Measurements from ENCODE around the gene CGREF1. TPM values are rescaled to one million over a fixed set of nuclear protein-coding genes. Genes with fewer than 3 reads are reported as not detected.

Gene CGREF1
- total RNA-seq, 4 donors from 2014 or later: 2.5 to 5.6 TPM; not detected in 2

DNA sequence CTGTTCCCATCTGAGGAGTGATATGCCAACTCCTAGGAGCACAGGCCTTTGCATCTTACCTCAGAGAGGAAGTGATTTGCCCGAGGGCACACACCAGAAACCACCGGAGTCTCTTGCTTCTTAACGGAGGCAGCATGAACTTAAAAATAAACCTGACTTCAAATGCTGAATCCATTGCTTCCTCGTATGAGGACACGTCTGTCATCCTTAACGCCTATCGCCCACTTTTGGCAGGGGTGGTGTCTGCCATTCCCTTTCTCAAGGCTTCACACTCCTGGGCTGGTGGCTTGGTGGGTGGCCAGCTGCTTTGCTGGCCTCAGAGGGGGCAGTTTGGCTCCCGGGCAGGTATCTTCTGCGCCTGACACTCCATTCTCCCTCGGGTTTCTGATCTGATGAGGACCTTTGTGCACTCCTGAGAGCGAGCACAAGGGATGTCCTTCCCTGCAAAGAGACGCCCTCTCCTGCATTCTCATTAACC, 16.6 kb upstream of the CGREF1 start:
- Histone ChIP-seq H3K4me1 (peaks cover 0 to 13% (median 7%) of the 10 kb centered on the region in 4 donors), H3K4me3 (no peak overlapping the region), H3K36me3 (peaks cover 0 to 21% (median 0%) of the 10 kb centered on the region in 3 donors), H3K27ac (no peak overlapping the region), H3K9me3 (no peaks in the 10 kb centered on the region), H3K27me3 (no peaks in the 10 kb centered on the region)
- no peak for DNase-seq
- TF ChIP-seq, protein P1, sequence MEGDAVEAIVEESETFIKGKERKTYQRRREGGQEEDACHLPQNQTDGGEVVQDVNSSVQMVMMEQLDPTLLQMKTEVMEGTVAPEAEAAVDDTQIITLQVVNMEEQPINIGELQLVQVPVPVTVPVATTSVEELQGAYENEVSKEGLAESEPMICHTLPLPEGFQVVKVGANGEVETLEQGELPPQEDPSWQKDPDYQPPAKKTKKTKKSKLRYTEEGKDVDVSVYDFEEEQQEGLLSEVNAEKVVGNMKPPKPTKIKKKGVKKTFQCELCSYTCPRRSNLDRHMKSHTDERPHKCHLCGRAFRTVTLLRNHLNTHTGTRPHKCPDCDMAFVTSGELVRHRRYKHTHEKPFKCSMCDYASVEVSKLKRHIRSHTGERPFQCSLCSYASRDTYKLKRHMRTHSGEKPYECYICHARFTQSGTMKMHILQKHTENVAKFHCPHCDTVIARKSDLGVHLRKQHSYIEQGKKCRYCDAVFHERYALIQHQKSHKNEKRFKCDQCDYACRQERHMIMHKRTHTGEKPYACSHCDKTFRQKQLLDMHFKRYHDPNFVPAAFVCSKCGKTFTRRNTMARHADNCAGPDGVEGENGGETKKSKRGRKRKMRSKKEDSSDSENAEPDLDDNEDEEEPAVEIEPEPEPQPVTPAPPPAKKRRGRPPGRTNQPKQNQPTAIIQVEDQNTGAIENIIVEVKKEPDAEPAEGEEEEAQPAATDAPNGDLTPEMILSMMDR (IDR thresholded peaks at IDR 0.05): no peak
- TF ChIP-seq POLR2A (IDR thresholded peaks at IDR 0.05): no peak

DNA sequence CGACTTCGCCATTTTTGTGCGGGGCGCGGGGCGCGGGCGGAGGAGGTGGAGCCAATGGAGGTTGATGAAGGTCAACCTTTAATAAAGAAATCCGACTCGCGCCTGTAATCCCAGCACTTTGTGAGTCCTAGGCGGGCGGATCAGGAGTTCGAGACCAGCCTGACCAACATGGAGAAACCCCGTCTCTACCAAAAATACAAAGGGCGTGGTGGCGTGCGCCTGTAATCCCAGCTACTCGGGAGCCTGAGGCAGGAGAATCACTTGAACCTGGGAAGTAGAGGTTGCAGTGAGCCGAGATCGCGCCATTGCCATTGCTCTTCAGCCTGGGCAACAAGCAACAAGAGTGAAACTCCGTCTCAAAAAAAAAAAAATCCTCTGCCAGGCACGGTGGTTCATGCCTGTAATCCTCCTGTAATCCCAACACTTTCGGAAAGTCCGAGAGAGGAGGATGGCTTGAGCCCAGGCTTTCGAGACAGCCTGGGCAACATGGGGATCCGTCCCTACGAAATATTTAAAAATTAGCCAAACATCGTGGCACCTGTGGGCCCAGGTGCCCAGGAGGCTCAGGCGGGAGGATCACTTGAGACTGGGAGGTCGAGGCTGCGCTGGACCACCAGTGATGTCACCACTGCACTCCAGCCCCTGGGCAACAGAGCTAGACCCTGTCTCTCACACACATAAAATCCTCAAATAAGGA, 16.0 kb upstream of the CGREF1 start:
- TF ChIP-seq POLR2A (IDR thresholded peaks at IDR 0.05): no peak
- TF ChIP-seq, protein P1 (IDR thresholded peaks at IDR 0.05): no peak
- peaks cover 0 to 26% (median 0%) of the 10 kb centered on the region in 3 donors for H3K36me3 ChIP-seq
- H3K4me1 ChIP-seq: peaks cover 0 to 13% (median 7%) of the 10 kb centered on the region in 4 donors
- DNase-seq: no peak
- H3K4me3 ChIP-seq: peak overlapping the region; percentile 81 to 97 (median 90)
- H3K9me3 ChIP-seq: no peaks in the 10 kb centered on the region
- no peaks in the 10 kb centered on the region for H3K27me3 ChIP-seq
- peak overlapping the region in 3 of 4 donors; percentile 86 to 90 (median 87) for H3K27ac ChIP-seq

DNA sequence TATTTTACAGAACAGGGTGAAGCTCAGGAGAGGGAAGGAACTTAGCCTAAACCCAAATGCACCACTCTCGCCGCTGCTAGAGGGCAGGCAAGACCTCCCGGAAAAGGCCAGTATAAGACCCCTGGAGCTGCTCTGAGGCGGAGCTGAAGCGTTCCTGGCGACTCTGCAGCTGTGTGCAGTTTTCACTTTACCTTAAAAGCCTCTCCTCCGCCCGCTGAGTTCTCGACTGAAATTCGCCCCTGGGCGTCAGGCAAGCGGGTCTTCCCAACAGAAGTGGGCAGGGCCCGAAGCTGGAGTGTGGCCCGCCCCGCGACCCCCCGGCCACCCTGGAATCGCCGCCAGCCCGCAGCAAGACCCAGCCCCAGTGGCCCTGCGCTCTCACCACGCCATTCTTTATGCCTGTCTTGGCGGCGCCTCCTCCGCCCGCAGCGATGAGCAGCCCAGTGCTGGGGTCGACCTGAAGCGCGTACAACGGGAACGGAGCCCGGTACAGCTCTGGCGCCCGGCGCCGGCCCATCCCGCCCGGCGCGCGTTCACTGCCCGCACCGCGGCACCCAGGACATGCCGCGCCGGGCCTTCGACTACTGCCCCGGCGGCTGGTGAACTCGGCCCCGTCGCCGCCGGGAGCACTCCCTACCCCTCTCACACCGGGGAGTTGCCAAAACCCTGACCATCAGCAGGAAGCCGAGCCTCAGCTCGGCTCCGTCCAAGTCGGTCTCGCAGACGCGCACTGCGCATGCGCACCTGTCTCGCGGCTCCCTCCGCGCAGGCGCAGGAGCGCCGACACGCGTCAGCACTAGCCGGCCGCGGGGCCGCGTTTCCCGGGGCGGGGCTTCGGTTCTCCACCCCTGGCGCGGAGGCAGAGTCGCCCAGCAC, 15.2 kb upstream of the CGREF1 start, which contains the start of gene PREB:
PREB (minus strand) TSS at position 732 of the 876 bp plus-strand sequence; CDS start at position 517, 215 bp downstream.
- H3K9me3 ChIP-seq: no peaks in the 10 kb centered on the region
- peak within 1 kb of the TSS; percentile 81 to 97 (median 90) for H3K4me3 ChIP-seq
- H3K27me3 ChIP-seq: no peaks in the 10 kb centered on the region
- H3K27ac ChIP-seq: peak within 1 kb of the TSS; percentile 86 to 90 (median 87)
- TF ChIP-seq POLR2A (IDR thresholded peaks at IDR 0.05): peak; percentile 84 to 90
- TF ChIP-seq, protein P1 (IDR thresholded peaks at IDR 0.05): peak in 1 of 6 experiments; percentile 3
- peak; percentile 93 to 99 (median 99) for DNase-seq
- peaks cover 0 to 13% (median 7%) of the 10 kb centered on the region in 4 donors for H3K4me1 ChIP-seq
- peaks cover 0 to 26% (median 0%) of the 10 kb centered on the region in 3 donors for H3K36me3 ChIP-seq

GRCh38 chr2:27133195-27133875, 14.4 kb upstream of the CGREF1 start:
- TF ChIP-seq POLR2A (IDR thresholded peaks at IDR 0.05): no peak
- TF ChIP-seq, protein P1 (IDR thresholded peaks at IDR 0.05): no peak
- Histone ChIP-seq H3K36me3 (peaks cover 0 to 26% (median 0%) of the 10 kb centered on the region in 3 donors), H3K9me3 (no peaks in the 10 kb centered on the region), H3K27ac (peak overlapping the region in 3 of 4 donors; percentile 87 to 90 (median 87)), H3K27me3 (no peaks in the 10 kb centered on the region), H3K4me1 (peaks cover 0 to 13% (median 7%) of the 10 kb centered on the region in 4 donors), H3K4me3 (peak overlapping the region; percentile 81 to 97 (median 90))
- no peak for DNase-seq

DNA sequence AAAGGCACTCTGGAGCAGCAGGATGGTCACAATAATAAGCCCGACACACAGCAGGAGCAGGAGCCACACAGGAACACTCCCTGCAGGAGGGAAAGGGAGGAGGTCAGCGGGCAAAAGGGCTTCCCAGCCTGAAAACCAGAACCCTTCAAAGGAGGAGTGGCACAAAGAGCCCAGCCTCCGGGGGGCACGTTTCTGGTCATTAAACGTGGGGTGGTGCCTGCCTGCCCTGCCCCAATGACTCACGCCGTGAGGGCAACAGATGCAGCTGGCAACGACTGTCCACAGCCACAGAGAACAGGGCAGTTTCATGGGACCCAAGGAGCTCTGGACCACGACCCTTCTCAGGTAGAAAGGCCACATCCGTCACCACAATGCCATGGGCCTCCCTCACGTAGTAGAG, 12.5 kb upstream of the CGREF1 start:
- Histone ChIP-seq H3K4me1 (peaks cover 0 to 13% (median 7%) of the 10 kb centered on the region in 4 donors), H3K9me3 (no peaks in the 10 kb centered on the region), H3K4me3 (no peak overlapping the region), H3K27ac (no peak overlapping the region), H3K36me3 (peaks cover 0 to 26% (median 0%) of the 10 kb centered on the region in 3 donors), H3K27me3 (no peaks in the 10 kb centered on the region)
- TF ChIP-seq, protein P1 (IDR thresholded peaks at IDR 0.05): no peak
- no peak for TF ChIP-seq POLR2A (IDR thresholded peaks at IDR 0.05)
- DNase-seq: no peak
